Neural cell (in vitro differentiated cells): Measurements from ENCODE around the gene GNG12. TPM values are rescaled to one million over a fixed set of nuclear protein-coding genes. Genes with fewer than 3 reads are reported as not detected.

ENCODE experiments used
- H2AFZ ChIP-seq: fragments of 200-600, 300-800 bp; sonication (generic), shearing (Covaris generic); 2 replicates; pipeline ENCODE4 v1.6.0; 2014; ENCODE audit warnings: low read depth, mild to moderate bottlenecking, antibody characterized with exemption, low read length, moderate library complexity
- H3F3A ChIP-seq: fragments of 200-600 bp; shearing (Covaris generic); 2 replicates; pipeline ENCODE4 v1.6.1; 2016; ENCODE audit warnings: mild to moderate bottlenecking, moderate library complexity, mixed read lengths, antibody characterized with exemption, low read length; ENCODE audit not compliant: insufficient read depth, poor library complexity, severe bottlenecking
- H3K27ac ChIP-seq: fragments of 200-600, 300-800 bp; sonication (generic), shearing (Covaris generic); 2 replicates; pipeline ENCODE4 v1.5.1; 2014; ENCODE audit warnings: mild to moderate bottlenecking, low read length, moderate library complexity
- H3K27me3 ChIP-seq: fragments of 300-800, 200-600 bp; sonication (generic), shearing (Covaris generic); 2 replicates; pipeline ENCODE4 v1.6.0; 2014; ENCODE audit warnings: mild to moderate bottlenecking, low read depth, low read length, moderate library complexity; ENCODE audit not compliant: insufficient read depth
- H3K36me3 ChIP-seq: fragments of 300-800, 200-600 bp; sonication (generic), shearing (Covaris generic); 2 replicates; pipeline ENCODE4 v1.5.1; 2014; ENCODE audit warnings: mild to moderate bottlenecking, antibody characterized with exemption, low read length, moderate library complexity; ENCODE audit not compliant: insufficient read depth
- H3K4me2 ChIP-seq: fragments of 300-800, 200-600 bp; sonication (generic), shearing (Covaris generic); 2 replicates; pipeline ENCODE4 v1.6.0; 2014; ENCODE audit warnings: mild to moderate bottlenecking, low read length
- H3K4me3 ChIP-seq: fragments of 300-800, 200-600 bp; sonication (generic), shearing (Covaris generic); 2 replicates; pipeline ENCODE4 v1.5.1; 2014; ENCODE audit warnings: mild to moderate bottlenecking, low read length, moderate library complexity
- H3K79me2 ChIP-seq: fragments of 200-600 bp; shearing (Covaris generic); replicated peaks from 2 replicates; pipeline ENCODE4 v1.6.0; 2014; ENCODE audit warnings: mild to moderate bottlenecking, low read length, moderate library complexity; ENCODE audit not compliant: insufficient read depth
- H3K9ac ChIP-seq: fragments of 300-800, 200-600 bp; sonication (generic), shearing (Covaris generic); 2 replicates; pipeline ENCODE4 v1.6.1; 2016; ENCODE audit warnings: mild to moderate bottlenecking, low read length, mixed read lengths
- H3K9me2 ChIP-seq: fragments of 200-600 bp; shearing (Covaris generic); 2 replicates; pipeline ENCODE4 v1.6.1; 2016; ENCODE audit warnings: mild to moderate bottlenecking, low read length, mixed read lengths; ENCODE audit not compliant: insufficient read depth
- H3K9me3 ChIP-seq: fragments of 200-600, 300-800 bp; sonication (generic), shearing (Covaris generic); 2 replicates; pipeline ENCODE4 v1.6.1; 2016; ENCODE audit warnings: mild to moderate bottlenecking, mixed run types, low read length, moderate library complexity, mixed read lengths
- H4K20me1 ChIP-seq: fragments of 200-600 bp; shearing (Covaris generic); 2 replicates; pipeline ENCODE4 v1.6.1; 2016; ENCODE audit warnings: mild to moderate bottlenecking, mixed run types; ENCODE audit not compliant: insufficient read depth
- CTCF ChIP-seq: fragments of 450-650 bp; IDR thresholded peaks from 2 replicates; pipeline ENCODE4 v1.5.1; 2014; ENCODE audit warnings: antibody characterized with exemption, mild to moderate bottlenecking, moderate library complexity; ENCODE audit not compliant: poor library complexity, severe bottlenecking
- EP300 ChIP-seq: fragments of 450-650 bp; conservative IDR thresholded peaks from 2 replicates; pipeline ENCODE4 v1.6.1; 2014; ENCODE audit warnings: antibody characterized with exemption, mild to moderate bottlenecking, moderate library complexity; ENCODE audit not compliant: poor library complexity, severe bottlenecking
- EZH2 ChIP-seq: fragments of 200-600, 300-800 bp; shearing (Covaris generic), sonication (generic); IDR thresholded peaks from 2 replicates; pipeline ENCODE4 v1.6.1; 2014; ENCODE audit warnings: antibody characterized with exemption, low read length, borderline replicate concordance, mild to moderate bottlenecking; ENCODE audit not compliant: insufficient read depth, poor library complexity, severe bottlenecking
- MXI1 ChIP-seq: fragments of 450-650 bp; conservative IDR thresholded peaks from 2 replicates; pipeline ENCODE4 v1.6.1; 2014; ENCODE audit warnings: antibody characterized with exemption, mild to moderate bottlenecking; ENCODE audit not compliant: poor library complexity, severe bottlenecking
- POLR2AphosphoS5 ChIP-seq: IDR thresholded peaks from 2 replicates; pipeline ENCODE4 v1.6.1; 2012
- RAD21 ChIP-seq: fragments of 450-650 bp; conservative IDR thresholded peaks from 2 replicates; pipeline ENCODE4 v1.6.1; 2014; ENCODE audit warnings: antibody characterized with exemption, mild to moderate bottlenecking, moderate library complexity
- REST ChIP-seq: IDR thresholded peaks from 2 replicates; pipeline ENCODE4 v1.6.1; 2012; ENCODE audit warnings: borderline replicate concordance
- SMC3 ChIP-seq: fragments of 450-650 bp; conservative IDR thresholded peaks from 2 replicates; pipeline ENCODE4 v1.6.1; 2014; ENCODE audit warnings: antibody characterized with exemption, mild to moderate bottlenecking, moderate library complexity; ENCODE audit not compliant: poor library complexity
- TAF1 ChIP-seq: IDR thresholded peaks from 2 replicates; pipeline ENCODE4 v1.6.1; 2012; ENCODE audit warnings: low read depth
- polyA plus RNA-seq: library from polyadenylated mRNA; depleted of rRNA; stranded (reverse); fragments of >200 nt; gene quantifications from 2 replicates; pipeline ENCODE4 v1.2.3, GENCODE V29; 2014

Gene GNG12
- polyA plus RNA-seq, 1 donor from 2014 or later: 0.35 TPM

GRCh38 chr1:67673468-67674201, 159.6 kb downstream of the GNG12 start:
- no peak overlapping the region for H2AFZ ChIP-seq
- no peak overlapping the region for H3K27ac ChIP-seq
- no peak for TF ChIP-seq SMC3
- TF ChIP-seq EZH2: no peak
- TF ChIP-seq CTCF: no peak
- no peak for TF ChIP-seq POLR2AphosphoS5
- TF ChIP-seq EP300: no peak
- TF ChIP-seq RAD21: no peak
- TF ChIP-seq MXI1: no peak
- TF ChIP-seq TAF1: no peak
- no peak for TF ChIP-seq REST
- H3K9ac ChIP-seq: no peak overlapping the region
- H3K4me3 ChIP-seq: no peak overlapping the region
- H3K4me2 ChIP-seq: no peak overlapping the region
- no peaks in the 10 kb centered on the region for H3K9me2 ChIP-seq
- no peaks in the 10 kb centered on the region for H3K27me3 ChIP-seq
- H3K9me3 ChIP-seq: no peaks in the 10 kb centered on the region
- H4K20me1 ChIP-seq: no peaks in the 10 kb centered on the region
- H3F3A ChIP-seq: no peaks in the 10 kb centered on the region
- H3K79me2 ChIP-seq: no peaks in the 10 kb centered on the region
- no peaks in the 10 kb centered on the region for H3K36me3 ChIP-seq

- no peak for TF ChIP-seq TAF1
- TF ChIP-seq MXI1: no peak
- no peak for TF ChIP-seq RAD21
- no peak for TF ChIP-seq REST
- no peak for TF ChIP-seq EZH2
- no peak for TF ChIP-seq EP300
- TF ChIP-seq CTCF: no peak
- no peak for TF ChIP-seq POLR2AphosphoS5
- no peak for TF ChIP-seq SMC3
- no peak overlapping the region for H3K9ac ChIP-seq
- no peak overlapping the region for H3K4me2 ChIP-seq
- H3K4me3 ChIP-seq: no peak overlapping the region
- H3K79me2 ChIP-seq: no peaks in the 10 kb centered on the region
- no peaks in the 10 kb centered on the region for H3K27me3 ChIP-seq
- H3K27ac ChIP-seq: no peak overlapping the region
- no peaks in the 10 kb centered on the region for H3F3A ChIP-seq
- no peaks in the 10 kb centered on the region for H4K20me1 ChIP-seq
- H3K9me3 ChIP-seq: no peaks in the 10 kb centered on the region
- H2AFZ ChIP-seq: no peak overlapping the region
- no peaks in the 10 kb centered on the region for H3K9me2 ChIP-seq
- H3K36me3 ChIP-seq: no peaks in the 10 kb centered on the region
Observed at GRCh38 chr1:67672260-67672803, 160.9 kb downstream of the GNG12 start.
